ENCODE results near the gene DZIP3. TPM values are rescaled to one million over a fixed set of nuclear protein-coding genes. Genes with fewer than 3 reads are reported as not detected.

Gene DZIP3
- total RNA-seq (2021; fragmentation: NEBNext Ultra II Directional; extraction: Animal tissue kit (Norgen Biotek cat#: 25700)), result 24.3 and 28.3 TPM in 2 replicates
- 6.5 and 10.4 TPM in 2 replicates for polyA plus RNA-seq (2011; rRNA removed)
- polyA plus RNA-seq (2011; cell fraction: cytosol; rRNA removed), result 15.6 TPM
- polyA plus RNA-seq (2011; cell fraction: nucleus; rRNA removed), result 13.5 TPM
- 13.5 to 22.7 TPM (median 16.1 TPM) in 4 replicates for polyA plus RNA-seq (2012, experiment 1 of 2)
- polyA plus RNA-seq (2012, experiment 2 of 2), result 1.3 TPM
- polyA plus RNA-seq (2013, experiment 1 of 2), result 21.3 TPM
- polyA plus RNA-seq (2013, experiment 2 of 2), result 22.2 TPM
- 20.5 and 33.8 TPM in 2 replicates for polyA minus RNA-seq (2011; rRNA and poly(A)+ RNA removed)
- polyA minus RNA-seq (2011; cell fraction: cytosol; rRNA and poly(A)+ RNA removed), result 21.7 TPM
- polyA minus RNA-seq (2011; cell fraction: nucleus; rRNA and poly(A)+ RNA removed), result 46.8 TPM
- long read RNA-seq, experiment 1, full-length matches to known transcripts, result 1 of 19 reads
- long read RNA-seq, experiment 1, partial matches to known transcripts, result 12 of 19 reads
- long read RNA-seq, experiment 1, other reads (novel, unspliced or antisense), result 6 of 19 reads
- long read RNA-seq, experiment 2, full-length matches to known transcripts, result 1 of 15 reads
- long read RNA-seq, experiment 2, partial matches to known transcripts, result 8 of 15 reads
- long read RNA-seq, experiment 2, other reads (novel, unspliced or antisense), result 6 of 15 reads

GRCh38 chr3:108589081-108589997 lies at the start of gene DZIP3, which contains the start of gene CIP2A:
DZIP3 (plus strand) TSS chr3:108589722; CDS start chr3:108605407, 15,685 bp downstream.
CIP2A (minus strand) TSS chr3:108589438; CDS start chr3:108589375, 63 bp downstream.
- Histone ChIP-seq H4K5ac (ENCODE audit: insufficient read length, low read depth, low read length) (peak within 1 kb of the TSS; percentile 100), H3K27me3 (replicated peaks in 1 of 4; ENCODE audit: control insufficient read depth in 3 of 4, extremely low read depth in 1 of 4, insufficient read depth in 3 of 4, low read length in 3 of 4) (no peaks in the 10 kb centered on the region), H3K79me1 (ENCODE audit: low read depth, low read length) (no peaks in the 10 kb centered on the region; the same call in none of the 2 replicates), H3K4me1 (replicated peaks in 1 of 4; ENCODE audit: control insufficient read depth in 3 of 4, insufficient read depth in 4 of 4, low read length in 3 of 4) (peaks cover 0 to 7% (median 2%) of the 10 kb centered on the region in 4 experiments; a peak in 2 of 7 replicates), H3K27ac (ENCODE audit: low read depth, low read length) (peak within 1 kb of the TSS; percentile 96), H4K8ac (ENCODE audit: extremely low read depth, insufficient read depth, low read length) (peak within 1 kb of the TSS; percentile 97; the same call in 1 of the 2 replicates), H2BK12ac (ENCODE audit: low read depth, low read length) (peak within 1 kb of the TSS; percentile 75; the same call in 1 of the 2 replicates), H2AFZ (ENCODE audit: low read length) (peak within 1 kb of the TSS; percentile 89), H2AK5ac (ENCODE audit: low read depth, low read length) (no peak within 1 kb of the TSS), H3K4me3 (ENCODE audit: extremely low read depth in 1 of 4, insufficient read depth in 2 of 4, low read depth in 3 of 4, low read length in 4 of 4) (peak within 1 kb of the TSS; percentile 89 to 96 (median 92)), H3K9me3 (ENCODE audit: insufficient read depth in 2 of 2, low read depth in 1 of 2, low read length in 1 of 2) (no peaks in the 10 kb centered on the region), H4K91ac (replicated peaks; ENCODE audit: insufficient read length, low read length) (peak within 1 kb of the TSS; percentile 89), H3K23me2 (ENCODE audit: low read depth, low read length) (no peaks in the 10 kb centered on the region), H3K36me3 (ENCODE audit: control insufficient read depth in 2 of 4, insufficient read depth in 4 of 4, low read length in 3 of 4) (peaks cover 0 to 9% (median 2%) of the 10 kb centered on the region in 4 experiments; a peak in 2 of 8 replicates), H3K4me2 (ENCODE audit: insufficient read depth in 1 of 2, low read depth in 2 of 2, low read length in 2 of 2) (peak within 1 kb of the TSS; percentile 73 to 82), H2BK5ac (ENCODE audit: low read depth, low read length) (peak within 1 kb of the TSS; percentile 97), H3K23ac (ENCODE audit: insufficient read length) (peak within 1 kb of the TSS; percentile 36), H3K79me2 (ENCODE audit: control insufficient read depth in 1 of 2, insufficient read depth in 2 of 2, low read length in 2 of 2) (peaks cover 14 to 89% of the 10 kb centered on the region in 2 experiments), H3K14ac (ENCODE audit: insufficient read length) (no peak within 1 kb of the TSS), H3K9ac (replicated peaks in 1 of 4; ENCODE audit: extremely low read depth in 1 of 4, low read depth in 3 of 4, low read length in 3 of 4) (peak within 1 kb of the TSS; percentile 93 to 99 (median 98)), H2BK15ac (ENCODE audit: low read length) (no peak within 1 kb of the TSS), H3K4ac (replicated peaks; ENCODE audit: insufficient read length, low read depth, low read length) (peak within 1 kb of the TSS; percentile 96), H3K18ac (ENCODE audit: extremely low read depth, low read length) (peak within 1 kb of the TSS; percentile 99), H4K20me1 (replicated peaks in 1 of 2; ENCODE audit: control insufficient read depth in 1 of 2, insufficient read depth in 2 of 2, low read length in 2 of 2) (no peaks in the 10 kb centered on the region), H3K56ac (replicated peaks; ENCODE audit: insufficient read length, low read depth, low read length) (peak within 1 kb of the TSS; percentile 90), H2BK120ac (replicated peaks; ENCODE audit: low read depth, low read length) (no peak within 1 kb of the TSS), H2BK20ac (ENCODE audit: low read length) (no peak within 1 kb of the TSS)
- FAIRE-seq (peak; percentile 63), DNase-seq (ENCODE audit: low read depth in 1 of 2, low spot score in 2 of 2) (peak; percentile 93 to 94)
- 1% methylated on average over 59 of the region's 59 CpGs; no CpG with 5 or more reads in 1 of the 2 experiments for WGBS, 2 experiments (ENCODE audit: extremely low coverage in 1 of 2, insufficient coverage in 1 of 2, insufficient read length in 1 of 2, insufficient replicate concordance in 2 of 2, low coverage in 1 of 2, low lambda C conversion rate in 2 of 2, missing lambda C conversion rate in 1 of 2)
- CTCF ChIA-PET (ENCODE audit: partially characterized antibody), result interaction anchor here (1.3 to 3.0 kb wide), 3 partner anchors 12 to 75 kb away, joined by 3 to 16 read pairs (median 3); no protein-coding TSS in a partner anchor
- POLR2A ChIA-PET (ENCODE audit: partially characterized antibody), result interaction anchor here (0.5 to 3.7 kb wide), 18 partner anchors 9 to 173 kb away, joined by 3 to 25 read pairs (median 4); no protein-coding TSS in a partner anchor
- TF ChIP-seq ASH2L (IDR thresholded peaks at IDR 0.05; ENCODE audit: low read length) (peak; percentile 95), GTF2F1 (IDR thresholded peaks at IDR 0.05; ENCODE audit: borderline replicate concordance, low read depth, low read length) (no peak; the same call in 1 of the 2 replicates), YY1 (IDR thresholded peaks at IDR 0.05; ENCODE audit: low read depth, low read length) (peak; percentile 61; the same call in 1 of the 2 replicates), BRCA1 (IDR thresholded peaks at IDR 0.05; ENCODE audit: low read depth, low read length) (peak; percentile 90), SIN3A (conservative IDR thresholded peaks at IDR 0.05 in 1 of 2, IDR thresholded peaks at IDR 0.05 in 1 of 2; ENCODE audit: low read depth in 1 of 2, low read length in 2 of 2) (peak; percentile 79 to 88; a peak in 3 of 4 replicates), POLR2AphosphoS5 (IDR thresholded peaks at IDR 0.05; ENCODE audit: low read depth, low read length) (peak; percentile 98), TAF1 (IDR thresholded peaks at IDR 0.05; ENCODE audit: low read depth, low read length) (peak; percentile 91), POU5F1 (IDR thresholded peaks at IDR 0.05; ENCODE audit: low read depth, low read length) (no peak)

Measured in H1 (cell line).